Smooth muscle cell (in vitro differentiated cells): ENCODE data around the gene PRKAG2. TPM values are rescaled to one million over a fixed set of nuclear protein-coding genes. Genes with fewer than 3 reads are reported as not detected.

Source experiments
- DNase-seq: peaks from one replicate; lab custom pipeline; 2025; ENCODE audit not compliant: unreplicated experiment; lab: John Stamatoyannopoulos, UW
- H2AFZ ChIP-seq: fragments of 200-600 bp; sonication (generic); 2 replicates; pipeline ENCODE4 v1.6.0; 2016; ENCODE audit warnings: antibody characterized with exemption, low read depth, mild to moderate bottlenecking
- H3F3A ChIP-seq: fragments of 200-600 bp; sonication (generic); 2 replicates; pipeline ENCODE4 v1.6.0; 2017; ENCODE audit warnings: antibody characterized with exemption, low read depth
- H3K27ac ChIP-seq: fragments of 200-600 bp; sonication (generic); 2 replicates; pipeline ENCODE4 v1.5.1; 2016; ENCODE audit warnings: low read depth, mild to moderate bottlenecking
- H3K27me3 ChIP-seq: fragments of 200-600 bp; sonication (generic); 2 replicates; pipeline ENCODE4 v1.6.1; 2016; ENCODE audit warnings: low read depth, mild to moderate bottlenecking
- H3K36me3 ChIP-seq: fragments of 200-600 bp; sonication (generic); 2 replicates; pipeline ENCODE4 v1.5.1; 2016; ENCODE audit warnings: low read depth
- H3K4me1 ChIP-seq: fragments of 200-600 bp; sonication (generic); 2 replicates; pipeline ENCODE4 v1.5.1; 2016; ENCODE audit warnings: low read depth
- H3K4me2 ChIP-seq: fragments of 200-600 bp; sonication (generic); 2 replicates; pipeline ENCODE4 v1.6.0; 2016; ENCODE audit warnings: mild to moderate bottlenecking
- H3K4me3 ChIP-seq: fragments of 200-600 bp; sonication (generic); 2 replicates; pipeline ENCODE4 v1.5.1; 2016; ENCODE audit warnings: mild to moderate bottlenecking
- H3K79me2 ChIP-seq: fragments of 200-600 bp; sonication (generic); 2 replicates; pipeline ENCODE4 v1.6.0; 2016; ENCODE audit warnings: low read depth, mild to moderate bottlenecking
- H3K9ac ChIP-seq: fragments of 200-600 bp; sonication (generic); 2 replicates; pipeline ENCODE4 v1.6.0; 2016; ENCODE audit warnings: low read depth
- H3K9me3 ChIP-seq: fragments of 200-600 bp; sonication (generic); replicated peaks from 2 replicates; pipeline ENCODE4 v1.5.1; 2016; ENCODE audit warnings: low read depth
- H4K20me1 ChIP-seq: fragments of 200-600 bp; sonication (generic); 2 replicates; pipeline ENCODE4 v1.6.0; 2016; ENCODE audit warnings: low read depth
- WGBS: methylation state at CpG from one replicate; pipeline ENCODE4 v1.1.7; 2016; ENCODE audit warnings: low lambda C conversion rate; 5-methylcytosine and 5-hydroxymethylcytosine counted together
- polyA plus RNA-seq: library from polyadenylated mRNA; unstranded; fragments of >200 nt; fragmentation: Nextera tagmentation; extraction: Ambion mirVana; gene quantifications from 2 replicates; pipeline ENCODE4 v1.2.1, GENCODE V29; 2016
- total RNA-seq: library from RNA; depleted of rRNA; stranded (reverse); fragments of >200 nt; gene quantifications from 2 replicates; pipeline ENCODE4 v1.2.3, GENCODE V29; 2014
- TF ChIP-seq, protein P1 (sequence below): fragments of 200-600 bp; sonication (generic); IDR thresholded peaks from 2 replicates; pipeline ENCODE4 v1.5.1; 2017; ENCODE audit warnings: borderline replicate concordance, mild to moderate bottlenecking, antibody characterized with exemption; ENCODE audit not compliant: insufficient read depth, poor library complexity, severe bottlenecking

Gene PRKAG2
- total and polyA plus RNA-seq, 2 experiments from 2014 or later: 3.5 to 3.9 TPM

GRCh38 chr7:151821806-151822540 lies 54.9 kb downstream of the PRKAG2 start:
- H3K36me3 ChIP-seq: no peaks in the 10 kb centered on the region
- H3F3A ChIP-seq: no peaks in the 10 kb centered on the region
- no peaks in the 10 kb centered on the region for H3K9me3 ChIP-seq
- no peaks in the 10 kb centered on the region for H3K4me1 ChIP-seq
- H3K4me2 ChIP-seq: no peak overlapping the region
- no peaks in the 10 kb centered on the region for H3K79me2 ChIP-seq
- TF ChIP-seq, protein P1, sequence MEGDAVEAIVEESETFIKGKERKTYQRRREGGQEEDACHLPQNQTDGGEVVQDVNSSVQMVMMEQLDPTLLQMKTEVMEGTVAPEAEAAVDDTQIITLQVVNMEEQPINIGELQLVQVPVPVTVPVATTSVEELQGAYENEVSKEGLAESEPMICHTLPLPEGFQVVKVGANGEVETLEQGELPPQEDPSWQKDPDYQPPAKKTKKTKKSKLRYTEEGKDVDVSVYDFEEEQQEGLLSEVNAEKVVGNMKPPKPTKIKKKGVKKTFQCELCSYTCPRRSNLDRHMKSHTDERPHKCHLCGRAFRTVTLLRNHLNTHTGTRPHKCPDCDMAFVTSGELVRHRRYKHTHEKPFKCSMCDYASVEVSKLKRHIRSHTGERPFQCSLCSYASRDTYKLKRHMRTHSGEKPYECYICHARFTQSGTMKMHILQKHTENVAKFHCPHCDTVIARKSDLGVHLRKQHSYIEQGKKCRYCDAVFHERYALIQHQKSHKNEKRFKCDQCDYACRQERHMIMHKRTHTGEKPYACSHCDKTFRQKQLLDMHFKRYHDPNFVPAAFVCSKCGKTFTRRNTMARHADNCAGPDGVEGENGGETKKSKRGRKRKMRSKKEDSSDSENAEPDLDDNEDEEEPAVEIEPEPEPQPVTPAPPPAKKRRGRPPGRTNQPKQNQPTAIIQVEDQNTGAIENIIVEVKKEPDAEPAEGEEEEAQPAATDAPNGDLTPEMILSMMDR: no peak
- H3K27ac ChIP-seq: no peak overlapping the region
- no peak overlapping the region for H3K9ac ChIP-seq
- H2AFZ ChIP-seq: no peak overlapping the region
- no peak for DNase-seq
- H3K27me3 ChIP-seq: no peaks in the 10 kb centered on the region
- WGBS: 91% methylated on average over 20 of the region's 20 CpGs
- no peak overlapping the region for H3K4me3 ChIP-seq
- no peaks in the 10 kb centered on the region for H4K20me1 ChIP-seq

DNA sequence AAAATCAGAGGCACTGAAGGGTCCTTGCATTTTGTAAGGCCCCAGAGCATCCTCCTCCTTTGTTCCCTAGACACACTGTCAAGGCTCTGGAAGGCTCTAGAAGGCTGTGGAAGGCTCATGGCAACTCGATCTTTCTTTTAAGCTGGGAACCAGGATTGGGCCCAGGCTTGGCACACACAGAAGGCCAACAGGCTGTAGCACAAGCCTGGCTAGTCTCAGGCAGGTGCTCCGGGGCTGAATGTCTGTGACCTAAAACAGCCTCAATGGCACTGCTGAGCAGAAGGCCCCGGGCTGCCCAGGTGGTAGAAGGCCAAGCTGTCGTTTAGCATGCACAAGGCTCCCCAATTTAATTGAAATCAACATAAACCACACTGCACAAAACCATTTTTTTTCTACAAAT lies 55.7 kb downstream of the PRKAG2 start:
- H3K79me2 ChIP-seq: no peaks in the 10 kb centered on the region
- no peak overlapping the region for H3K4me2 ChIP-seq
- H3K9ac ChIP-seq: no peak overlapping the region
- H4K20me1 ChIP-seq: no peaks in the 10 kb centered on the region
- no peaks in the 10 kb centered on the region for H3K9me3 ChIP-seq
- DNase-seq: no peak
- H3K4me3 ChIP-seq: no peak overlapping the region
- H3K27me3 ChIP-seq: no peaks in the 10 kb centered on the region
- H3K4me1 ChIP-seq: no peaks in the 10 kb centered on the region
- H3K27ac ChIP-seq: no peak overlapping the region
- no peak overlapping the region for H2AFZ ChIP-seq
- H3F3A ChIP-seq: no peaks in the 10 kb centered on the region
- H3K36me3 ChIP-seq: no peaks in the 10 kb centered on the region
- 82% methylated on average over 4 of the region's 4 CpGs for WGBS
- TF ChIP-seq, protein P1: no peak

DNA sequence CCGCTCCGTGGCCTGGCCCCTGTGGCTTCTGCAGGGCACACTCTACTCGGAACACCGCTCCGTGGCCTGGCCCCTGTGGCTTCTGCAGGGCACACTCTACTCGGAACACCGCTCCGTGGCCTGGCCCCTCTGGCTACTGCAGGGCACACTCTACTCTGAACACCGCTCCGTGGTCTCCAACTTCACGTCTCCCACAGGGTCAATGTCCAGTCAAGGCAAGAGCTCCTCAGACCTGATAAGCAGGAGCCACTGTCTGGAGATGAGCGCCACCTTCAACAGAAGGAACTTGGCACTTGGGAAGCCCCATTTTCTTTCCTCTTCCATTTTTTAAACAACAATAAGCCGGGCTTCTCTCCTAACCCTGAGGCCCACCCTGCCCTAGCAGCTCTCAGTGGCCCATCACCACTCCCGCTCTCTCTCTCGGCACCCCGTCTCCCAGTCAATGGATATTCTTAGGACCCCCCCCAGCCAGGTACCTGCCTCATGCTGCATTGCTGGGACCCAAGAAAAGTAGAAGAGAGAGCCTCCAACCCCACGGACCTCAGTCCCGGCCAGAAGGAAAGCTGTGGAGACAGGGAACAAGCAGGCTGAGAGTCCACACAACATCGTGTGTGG lies 56.3 kb downstream of the PRKAG2 start:
- H3K79me2 ChIP-seq: no peaks in the 10 kb centered on the region
- 84% methylated on average over 16 of the region's 19 CpGs for WGBS
- no peak for DNase-seq
- no peak overlapping the region for H2AFZ ChIP-seq
- H3K27me3 ChIP-seq: no peaks in the 10 kb centered on the region
- H3F3A ChIP-seq: no peaks in the 10 kb centered on the region
- H4K20me1 ChIP-seq: no peaks in the 10 kb centered on the region
- no peaks in the 10 kb centered on the region for H3K36me3 ChIP-seq
- no peak overlapping the region for H3K27ac ChIP-seq
- H3K9me3 ChIP-seq: no peaks in the 10 kb centered on the region
- H3K9ac ChIP-seq: no peak overlapping the region
- no peaks in the 10 kb centered on the region for H3K4me1 ChIP-seq
- H3K4me3 ChIP-seq: no peak overlapping the region
- TF ChIP-seq, protein P1: no peak
- no peak overlapping the region for H3K4me2 ChIP-seq

DNA sequence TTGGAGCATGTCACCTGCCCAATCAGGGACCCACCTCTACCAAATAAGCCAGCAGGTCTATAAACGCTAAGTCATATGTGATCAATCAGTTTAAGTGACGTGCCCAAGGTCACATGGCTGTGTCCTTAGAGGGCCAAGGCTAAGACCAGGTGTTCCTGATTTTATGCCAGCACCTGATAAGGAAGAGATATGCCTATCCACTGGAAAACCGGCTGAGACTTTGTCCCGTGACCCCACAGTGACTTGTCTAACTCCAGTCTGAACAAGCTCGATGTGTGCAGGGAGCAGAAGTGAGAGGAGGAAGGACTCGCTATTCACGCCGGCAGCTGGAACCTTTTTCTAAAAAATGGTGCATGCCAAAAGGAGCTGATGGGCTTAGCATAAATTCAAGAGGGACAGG lies 57.0 kb downstream of the PRKAG2 start:
- no peak overlapping the region for H2AFZ ChIP-seq
- H3K4me3 ChIP-seq: no peak overlapping the region
- no peak overlapping the region for H3K4me2 ChIP-seq
- peaks cover under 1% of the 10 kb centered on the region for H3K4me1 ChIP-seq
- H3K36me3 ChIP-seq: no peaks in the 10 kb centered on the region
- H3F3A ChIP-seq: no peaks in the 10 kb centered on the region
- H4K20me1 ChIP-seq: no peaks in the 10 kb centered on the region
- H3K27ac ChIP-seq: no peak overlapping the region
- WGBS: 96% methylated on average over 8 of the region's 8 CpGs
- no peaks in the 10 kb centered on the region for H3K9me3 ChIP-seq
- H3K27me3 ChIP-seq: no peaks in the 10 kb centered on the region
- TF ChIP-seq, protein P1: no peak
- no peak overlapping the region for H3K9ac ChIP-seq
- H3K79me2 ChIP-seq: no peaks in the 10 kb centered on the region
- no peak for DNase-seq
